SKM-1 treated with dmso at 0.1 percent for 144 hours (cell line): ENCODE measurements around the gene ZNF839.
"Not testable (repeated sequence)": the region's sequence is repeated elsewhere in the genome, so short reads cannot be mapped to it uniquely, and the experiment has no call there.

Experiments used
- DNase-seq: peaks from one replicate; lab custom pipeline; 2025; ENCODE audit not compliant: unreplicated experiment; lab: John Stamatoyannopoulos, UW

The ZNF839 gene

GRCh38 chr14:102319351-102320032, at the start of gene ZNF839:
Gene ZNF839 (plus strand): TSS chr14:102319746. CDS start chr14:102319766, 20 bp downstream.
- peak; percentile 77 for DNase-seq

DNA sequence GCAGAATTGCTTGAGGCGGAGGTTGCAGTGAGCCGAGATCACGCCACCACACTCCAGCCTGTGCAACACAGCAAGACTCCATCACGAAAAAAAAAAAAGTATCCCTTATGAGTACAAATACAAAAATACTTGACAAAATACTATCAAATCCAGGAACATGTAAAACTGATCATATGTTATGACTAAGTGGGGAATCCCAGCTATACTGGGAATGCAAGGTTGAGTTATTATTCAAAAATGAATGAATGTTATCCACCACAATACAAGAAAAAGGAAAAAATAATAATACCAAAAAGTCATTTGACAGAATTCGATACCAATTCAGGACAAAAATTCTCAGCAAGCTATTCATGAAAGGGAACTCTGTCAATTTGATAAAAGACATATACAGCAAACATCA, 47.2 kb upstream of the ZNF839 start:
- DNase-seq, result no peak

DNA sequence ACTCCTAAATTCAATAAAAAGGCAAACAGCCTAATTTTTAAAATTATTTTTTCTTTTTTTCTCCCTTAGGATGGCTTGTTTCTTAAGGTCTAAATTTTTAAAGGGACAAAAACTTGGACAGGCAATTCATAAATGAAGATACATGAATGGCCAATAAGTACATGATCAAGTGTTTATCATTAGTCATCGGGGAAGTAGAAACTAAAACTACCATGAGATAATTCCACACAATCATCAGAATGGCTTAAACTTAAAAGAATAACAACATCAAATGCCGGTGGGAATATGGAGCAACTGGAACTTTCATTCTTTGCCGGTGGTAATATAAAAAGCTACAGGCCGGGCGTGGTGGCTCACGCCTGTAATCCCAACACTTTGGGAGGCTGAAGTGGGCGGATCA, 43.7 kb upstream of the ZNF839 start:
- DNase-seq, result no peak

DNA sequence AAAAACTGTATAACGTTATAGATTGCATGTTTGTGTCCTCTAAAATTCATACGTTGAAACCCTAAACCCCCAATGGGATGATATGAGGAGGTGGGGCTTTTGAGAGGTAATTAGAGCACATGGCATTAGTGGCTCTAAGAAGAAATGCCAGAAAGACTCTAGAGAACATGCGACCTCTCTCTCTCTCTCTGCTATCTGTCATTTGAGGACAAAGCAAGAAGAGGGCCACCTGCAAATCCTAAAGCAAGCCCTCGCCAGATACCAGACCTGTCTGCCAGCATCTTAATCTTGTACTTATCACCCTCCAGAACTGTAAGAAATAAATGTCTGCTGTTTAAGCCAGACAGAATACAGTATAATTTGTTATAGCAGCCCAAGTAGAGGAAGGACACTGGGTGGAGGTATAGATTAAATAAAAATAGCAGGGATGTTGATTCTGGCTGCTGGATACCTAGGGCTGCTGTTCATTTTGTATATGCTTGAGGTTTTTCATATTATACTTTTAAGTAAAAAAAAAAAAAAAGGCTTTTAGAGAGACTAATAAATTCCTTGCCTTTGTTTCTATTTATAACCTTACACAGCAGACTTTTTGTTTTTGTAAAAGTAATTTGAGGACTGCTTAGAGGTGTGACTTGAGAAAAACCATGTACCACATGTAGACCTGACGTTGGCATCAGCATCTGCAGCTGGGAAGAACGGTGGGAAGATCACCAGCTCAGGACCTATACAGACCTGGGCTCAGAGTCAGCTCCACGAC, 41.5 kb upstream of the ZNF839 start:
- DNase-seq, result no peak

DNA sequence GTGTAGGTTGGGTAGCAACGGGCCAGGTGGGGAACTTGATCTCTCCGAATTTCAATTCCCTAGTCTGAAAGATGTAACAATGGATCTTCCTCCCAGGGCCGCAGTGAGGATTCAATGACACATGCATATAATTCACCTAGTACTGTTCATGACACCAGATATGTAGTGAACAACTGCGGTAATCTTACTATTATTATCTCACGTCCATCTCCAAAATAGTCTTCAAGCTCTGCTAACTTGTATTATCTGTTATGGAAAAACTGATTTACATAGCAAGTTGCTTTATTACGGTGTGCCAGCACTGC, 41.0 kb upstream of the ZNF839 start:
- DNase-seq, result no peak

DNA sequence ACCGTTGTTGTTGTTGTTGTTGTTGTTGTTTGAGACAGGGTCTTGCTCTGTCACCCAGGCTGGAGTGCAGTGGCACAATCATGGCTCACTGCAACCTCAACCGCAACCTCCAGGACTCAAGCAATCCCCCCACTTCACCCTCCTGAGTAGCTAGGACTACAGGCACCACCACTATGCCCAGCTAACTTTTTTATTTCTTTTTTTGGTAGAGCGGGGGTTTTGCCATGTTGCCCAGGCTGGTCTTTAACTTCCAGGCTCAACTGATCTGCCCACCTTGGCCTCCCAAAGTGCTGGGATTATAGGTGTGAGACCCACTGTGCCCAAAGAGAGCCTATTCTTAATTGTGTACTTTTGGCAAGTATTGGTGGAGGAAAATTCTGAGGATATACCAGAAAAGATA, 40.3 kb upstream of the ZNF839 start:
- no peak for DNase-seq

- DNase-seq, result no peak
Observed at GRCh38 chr14:102279688-102280348, 39.7 kb upstream of the ZNF839 start.

- DNase-seq, result no peak
Observed at GRCh38 chr14:102280376-102280962, 39.1 kb upstream of the ZNF839 start.

DNA sequence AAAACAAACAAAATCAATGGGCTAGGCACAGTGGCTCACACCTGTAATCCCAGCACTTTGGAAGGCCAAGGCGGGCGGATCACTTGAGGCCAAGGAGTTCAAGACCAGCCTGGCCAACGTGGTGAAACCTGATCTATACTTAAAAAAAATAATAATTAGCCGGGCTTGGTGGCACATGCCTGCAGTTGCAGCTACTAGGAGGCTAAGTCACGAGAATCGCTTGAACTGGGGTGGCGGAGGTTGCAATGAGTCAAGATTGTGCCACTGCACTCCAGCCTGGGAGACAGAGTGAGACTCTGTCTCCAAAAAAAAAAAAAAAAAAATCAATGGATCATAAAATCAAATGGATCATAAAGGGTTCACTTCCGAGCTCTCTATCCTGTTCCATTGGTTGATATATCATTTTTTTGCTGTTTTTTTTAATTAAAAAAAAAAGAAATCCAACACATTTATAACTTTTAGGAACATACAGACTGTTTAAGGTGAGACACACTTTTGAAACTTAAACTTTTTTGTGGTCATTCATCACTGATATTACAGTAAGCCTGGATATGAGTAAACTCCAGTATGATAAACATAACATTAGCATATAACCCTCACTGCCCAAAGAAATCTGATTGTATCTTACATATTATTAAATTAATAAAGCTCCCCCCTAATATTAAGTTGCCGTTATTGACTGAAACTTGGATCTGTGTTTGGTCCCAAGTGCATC, 36.6 kb upstream of the ZNF839 start:
- no peak for DNase-seq

DNA sequence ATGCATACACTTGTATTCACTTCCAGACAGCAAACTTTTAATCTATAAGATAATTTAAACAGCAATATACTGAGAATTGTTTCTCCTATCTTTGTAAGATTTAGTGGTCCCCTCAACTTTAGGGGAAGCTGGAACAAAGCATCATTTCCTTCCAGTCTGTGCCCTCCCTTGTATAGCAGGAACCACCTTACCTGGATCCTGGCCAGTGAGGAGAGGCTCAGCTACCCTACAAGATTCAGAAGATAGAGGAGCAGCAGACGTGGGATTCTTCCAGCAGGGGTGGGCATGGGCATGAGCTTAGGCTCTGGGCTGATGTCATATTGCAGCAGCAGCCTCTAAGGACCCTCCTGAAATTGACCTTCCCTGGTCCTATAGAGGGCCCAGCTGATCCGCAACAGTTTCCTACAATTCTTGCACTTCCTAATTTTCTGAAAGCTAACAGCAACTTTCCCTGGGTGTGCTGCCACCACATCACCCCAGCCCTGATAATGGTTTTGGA, 35.9 kb upstream of the ZNF839 start:
- DNase-seq, result no peak

DNA sequence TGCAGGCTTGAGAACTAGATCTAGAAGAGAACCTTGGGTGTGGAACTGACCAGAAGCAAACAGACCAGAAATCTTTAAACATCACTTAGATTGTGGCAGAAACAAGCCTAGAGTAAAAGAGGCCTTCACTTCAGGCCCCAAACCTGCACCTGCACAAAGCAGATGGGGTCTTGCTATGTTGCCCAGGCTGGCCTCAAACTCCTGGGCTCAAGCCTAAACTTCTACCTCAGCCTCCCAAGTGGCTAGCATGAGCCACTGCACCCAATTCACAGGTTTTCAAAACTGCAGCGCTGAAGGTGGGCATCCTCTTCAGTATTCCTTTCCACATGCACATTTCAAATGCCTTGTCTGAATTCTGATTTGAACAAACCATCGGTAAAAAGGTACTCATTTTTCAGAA, 34.4 kb upstream of the ZNF839 start:
- no peak for DNase-seq

GRCh38 chr14:102288139-102288538, 31.4 kb upstream of the ZNF839 start:
- DNase-seq, result no peak

GRCh38 chr14:102292441-102292840, 27.1 kb upstream of the ZNF839 start:
- DNase-seq, result no peak

- no peak for DNase-seq
Observed at GRCh38 chr14:102293781-102294180, 25.8 kb upstream of the ZNF839 start.

- DNase-seq, result no peak
Observed at GRCh38 chr14:102295270-102295669, 24.3 kb upstream of the ZNF839 start.

- DNase-seq, result no peak
Observed at GRCh38 chr14:102297436-102298170, 21.9 kb upstream of the ZNF839 start.

DNA sequence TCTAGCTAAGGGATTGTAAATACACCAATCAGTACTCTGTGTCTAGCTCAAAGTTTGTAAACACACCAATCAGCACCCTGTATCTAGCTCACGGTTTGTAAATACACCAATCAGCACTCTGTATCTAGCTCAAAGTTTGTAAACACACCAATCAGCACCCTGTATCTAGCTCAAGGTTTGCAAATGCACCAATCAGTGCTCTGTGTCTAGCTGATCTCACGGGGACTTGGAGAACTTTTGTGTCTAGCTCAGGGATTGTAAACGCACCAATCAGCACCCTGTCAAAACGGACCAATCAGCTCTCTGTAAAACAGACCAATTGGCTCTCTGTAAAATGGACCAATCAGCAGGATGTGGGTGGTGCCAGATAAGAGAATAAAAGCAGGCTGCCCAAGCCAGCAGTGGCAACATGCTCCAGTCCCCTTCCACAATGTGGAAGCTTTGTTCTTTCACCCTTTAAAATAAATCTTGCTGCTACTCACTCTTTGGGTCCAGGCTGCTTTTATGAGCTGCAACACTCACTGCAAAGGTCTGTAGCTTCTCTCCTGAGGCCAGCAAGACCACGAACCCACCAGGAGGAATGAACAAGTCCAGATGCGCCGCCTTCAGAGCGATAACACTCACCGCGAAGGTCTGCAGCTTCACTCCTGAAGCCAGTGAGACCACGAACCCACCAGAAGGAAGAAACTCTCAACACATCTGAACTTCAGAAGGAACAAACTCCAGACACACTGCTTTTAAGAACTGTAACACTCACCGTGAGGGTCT, 21.1 kb upstream of the ZNF839 start:
- DNase-seq, result not testable (repeated sequence)

GRCh38 chr14:102303664-102304063, 15.9 kb upstream of the ZNF839 start:
- no peak for DNase-seq

DNA sequence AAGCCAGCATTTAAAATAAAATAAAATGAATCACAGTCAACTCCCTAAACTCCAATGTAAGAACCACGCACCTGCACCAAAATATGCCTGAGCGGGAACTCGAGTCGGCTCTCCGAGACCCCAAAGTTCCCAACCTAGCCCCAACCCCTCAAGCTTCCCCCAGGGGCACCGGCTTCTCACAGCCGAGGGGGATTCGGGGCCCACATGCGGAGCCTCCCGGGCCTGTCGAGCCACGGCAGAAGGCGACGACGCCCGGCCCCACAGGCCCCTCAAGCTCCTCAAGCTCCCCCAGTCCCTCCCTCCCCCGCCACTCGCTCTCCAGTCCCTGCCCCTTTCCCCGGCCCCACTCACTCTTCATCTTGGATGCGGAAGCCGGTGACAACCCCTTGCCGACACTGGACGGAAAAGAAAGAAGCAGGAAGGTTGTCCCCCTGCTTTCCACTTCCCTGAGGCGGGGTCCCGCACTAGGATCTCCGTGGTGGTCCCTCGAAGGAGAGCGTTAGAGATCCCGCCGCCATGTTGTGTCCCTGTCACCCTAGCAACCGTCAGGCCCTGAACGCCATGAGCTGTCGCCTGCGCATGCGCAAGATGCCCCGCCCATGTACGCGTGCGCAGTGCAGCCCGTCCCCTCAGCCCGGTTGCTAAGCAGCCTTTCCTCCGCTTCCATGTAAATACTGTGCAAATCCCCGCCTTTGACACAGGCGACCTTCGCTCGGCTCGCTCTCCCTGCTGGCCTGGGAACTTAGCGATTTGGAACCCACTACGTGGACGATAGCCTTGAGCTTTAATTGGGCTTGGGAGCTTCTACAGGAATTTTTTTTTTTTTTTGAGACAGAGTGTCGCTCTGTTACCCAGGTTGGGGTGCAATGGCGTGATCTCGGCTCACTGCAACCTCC, 14.7 kb upstream of the ZNF839 start, which contains the start of gene MOK:
Gene MOK, minus strand, starts transcription at position 554 of the 896 bp plus-strand sequence. Its CDS starts 196 bp downstream, at position 358.
- DNase-seq, result peak; percentile 78
